ENCODE data around the gene C14orf93. TPM values are rescaled to one million over a fixed set of nuclear protein-coding genes. Genes with fewer than 3 reads are reported as not detected.

Gene C14orf93
- total and polyA plus RNA-seq, 9 of the 15 experiments (the other 6 are each of a cell fraction or from before 2014, with no cell fraction given), result 2.2 to 22.4 (median 16.1) TPM

GRCh38 chr14:22997676-22998323, 12.1 kb downstream of the C14orf93 start:
- H3K36me3 ChIP-seq (ENCODE audit: control insufficient read depth, insufficient read depth, low read length), result no peaks in the 10 kb centered on the region; the same call in 2 of the 3 replicates
- H3K79me2 ChIP-seq (ENCODE audit: control insufficient read depth, insufficient read depth, low read length), result no peaks in the 10 kb centered on the region
- POLR2A ChIA-PET, result interaction anchor here (0.6 to 7.7 kb wide), 2 partner anchors 10 to 44 kb away, joined by 3 to 81 read pairs; partner anchors contain the start of gene PSMB11
- H3K27ac ChIP-seq (ENCODE audit: extremely low read depth, low read depth, low read length), result no peak overlapping the region
- no peak for ATAC-seq
- H3K9me1 ChIP-seq (ENCODE audit: control insufficient read depth, insufficient read depth, low read length), result no peaks in the 10 kb centered on the region
- 65% methylated on average over 9 of the region's 9 CpGs for WGBS (ENCODE audit: insufficient coverage, low coverage, missing lambda C conversion rate)
- H3K4me2 ChIP-seq (ENCODE audit: insufficient read depth, low read length), result no peak overlapping the region
- no peak for FAIRE-seq
- no peak overlapping the region for H3K9ac ChIP-seq (ENCODE audit: insufficient read depth in 1 of 2, low read depth in 2 of 2, low read length in 2 of 2)
- no peaks in the 10 kb centered on the region for H3K9me3 ChIP-seq (replicated peaks; ENCODE audit: control insufficient read depth, insufficient read depth, low read depth, low read length)
- DNase-seq (ENCODE audit: extremely low read depth in 1 of 4, low spot score in 3 of 4), result no peak
- H3K4me3 ChIP-seq, result no peak overlapping the region
- in situ Hi-C loops (cut with MboI), result no loop called here
- TF ChIP-seq BACH1 (tag; IDR thresholded peaks at IDR 0.05) (no peak), RBM17 (IDR thresholded peaks at IDR 0.05; ENCODE audit: borderline replicate concordance, low read depth, low read length) (no peak), U2AF1 (optimal IDR thresholded peaks at IDR 0.05; ENCODE audit: low read depth, low read length) (no peak), POLR3G (IDR thresholded peaks at IDR 0.05; ENCODE audit: extremely low read depth, insufficient read length, insufficient replicate concordance) (no peak), TAF7 (tag; IDR thresholded peaks at IDR 0.05) (no peak), HDAC1 (IDR thresholded peaks at IDR 0.05) (0 out of 4 replicates have a peak, but pooled peaks of 1 of the 2 experiments have one; percentile 10), ARID2 (IDR thresholded peaks at IDR 0.05) (0 out of 2 replicates have a peak, but pooled peaks have one; percentile 10), ETV6 (IDR thresholded peaks at IDR 0.05; ENCODE audit: borderline replicate concordance in 1 of 2, low read depth in 2 of 2, low read length in 1 of 2) (no peak), ETV6 (CRISPR knock-in tag; IDR thresholded peaks at IDR 0.05; ENCODE audit: borderline replicate concordance) (no peak), BMI1 (IDR thresholded peaks at IDR 0.05; ENCODE audit: low read length) (no peak), PPARD (CRISPR knock-in tag; IDR thresholded peaks at IDR 0.05) (no peak), KLF6 (CRISPR knock-in tag; IDR thresholded peaks at IDR 0.05; ENCODE audit: borderline replicate concordance) (no peak), POLR2B (IDR thresholded peaks at IDR 0.05; ENCODE audit: low read depth, partially characterized antibody) (peak; percentile 19)
- CTCF ChIA-PET (ENCODE audit: low intra/inter-chr PET ratio), result interaction anchor here (1.5 kb wide), 1 partner anchor 61 kb away, joined by 6 read pairs; no protein-coding TSS in a partner anchor
- H2AFZ ChIP-seq (ENCODE audit: low read depth, low read length), result no peak overlapping the region
- H3K4me1 ChIP-seq (replicated peaks in 1 of 2; ENCODE audit: control insufficient read depth in 2 of 2, insufficient read depth in 2 of 2, low read length in 2 of 2), result peaks cover 12 to 18% of the 10 kb centered on the region in 2 experiments; a peak in 4 of 5 replicates
- intact Hi-C loops (cut with micrococcal nuclease), result no loop called here
- H3K27me3 ChIP-seq (ENCODE audit: control insufficient read depth in 2 of 2, insufficient read depth in 2 of 2, low read length in 2 of 2), result no peaks in the 10 kb centered on the region
- no TSS peak for BruUV-seq (replicated peaks)
- no peaks in the 10 kb centered on the region for H4K20me1 ChIP-seq (replicated peaks; ENCODE audit: control insufficient read depth, insufficient read depth, low read length)
